Esophagus muscularis mucosa (tissue), 4 donors: ENCODE measurements around the gene SPDYE4. TPM values are rescaled to one million over a fixed set of nuclear protein-coding genes. Genes with fewer than 3 reads are reported as not detected.

Experiments used
- DNase-seq: peaks from one replicate; pipeline ENCODE4 v3.0.0-alpha.2; 2017; ENCODE audit errors: extremely low spot score
- H3K27ac ChIP-seq, 4 donors: fragments of 200-600 bp; sonication (generic); replicated peaks in 1 of 4; 1 replicate in 3 of 4; 2 replicates in 1 of 4; pipeline ENCODE4 v1.5.1; 2016 to 2019; ENCODE audit warnings: mild to moderate bottlenecking in 1 of 4
- H3K27me3 ChIP-seq, 4 donors: fragments of 200-600 bp; sonication (generic); one replicate each; pipeline versions ENCODE4 v1.5.1 to v1.6.0; 2016 to 2019
- H3K36me3 ChIP-seq, 4 donors: fragments of 200-600 bp; sonication (generic); one replicate each; pipeline ENCODE4 v1.5.1; 2016 to 2019
- H3K4me1 ChIP-seq, 4 donors: fragments of 200-600 bp; sonication (generic); one replicate each; pipeline ENCODE4 v1.5.1; 2016 to 2019
- H3K4me3 ChIP-seq, 4 donors: fragments of 200-600 bp; sonication (generic); 1 replicate in 2 of 4; 2 replicates in 2 of 4; pipeline ENCODE4 v1.5.1; 2016 to 2019; ENCODE audit warnings: mild to moderate bottlenecking in 4 of 4, moderate library complexity in 1 of 4
- H3K9me3 ChIP-seq, 4 donors: fragments of 200-600 bp; sonication (generic); 1 replicate in 3 of 4; 2 replicates in 1 of 4; pipeline ENCODE4 v1.5.1; 2016 to 2019
- CTCF ChIP-seq, 3 experiments: fragments of 200-600 bp in 2 of 3; fragments of 450-650 bp in 1 of 3; sonication (generic) in 2 of 3; IDR thresholded peaks; one replicate each; pipeline ENCODE4 v1.5.1; 2017 to 2019; ENCODE audit warnings: antibody characterized with exemption in 3 of 3, mild to moderate bottlenecking in 2 of 3, moderate library complexity in 1 of 3
- EP300 ChIP-seq: sonication (generic); formaldehyde crosslinking; IDR thresholded peaks from one replicate; pipeline ENCODE4 v1.6.1; 2017; ENCODE audit warnings: antibody characterized with exemption
- POLR2A ChIP-seq: fragments of 450-650 bp; IDR thresholded peaks from one replicate; pipeline ENCODE4 v1.6.1; 2017; ENCODE audit warnings: antibody characterized with exemption, moderate library complexity, mild to moderate bottlenecking, low read depth
- POLR2AphosphoS5 ChIP-seq, 2 donors: sonication (generic); formaldehyde crosslinking; IDR thresholded peaks; one replicate each; pipeline ENCODE4 v1.6.1; 2017; ENCODE audit warnings: antibody characterized with exemption in 2 of 2
- WGBS: methylation state at CpG from one replicate; pipeline ENCODE4 v1.1.5; 2018; 5-methylcytosine and 5-hydroxymethylcytosine counted together
- intact Hi-C: fragments of 100-400 bp; cut with DNase I; formaldehyde crosslinking; loops from one replicate; pipeline ENCODE4 v1.15.1; 2023
- total RNA-seq, 4 donors: library from RNA; depleted of rRNA; stranded (reverse); fragments of >200 nt; gene quantifications; one replicate each; pipeline versions ENCODE4 v1.1.0 to v1.2.1, GENCODE V29; 2016

SPDYE4 gene
- total RNA-seq, 4 donors from 2014 or later, result not detected

GRCh38 chr17:8712698-8713097 is 45.6 kb downstream of the SPDYE4 start:
- DNase-seq, result no peak
- H3K9me3 ChIP-seq, result no peaks in the 10 kb centered on the region
- H3K27ac ChIP-seq, result no peak overlapping the region
- H3K36me3 ChIP-seq, result no peaks in the 10 kb centered on the region
- no peaks in the 10 kb centered on the region for H3K27me3 ChIP-seq
- no peak overlapping the region for H3K4me3 ChIP-seq
- intact Hi-C loops, result no loop called here
- TF ChIP-seq EP300, result no peak
- TF ChIP-seq POLR2AphosphoS5 (IDR thresholded peaks at IDR 0.05), result no peak
- no peak for TF ChIP-seq POLR2A
- no peak for TF ChIP-seq CTCF (IDR thresholded peaks at IDR 0.05)
- peaks cover 0 to 6% (median 5%) of the 10 kb centered on the region in 4 donors for H3K4me1 ChIP-seq

- Histone ChIP-seq H3K9me3 (no peaks in the 10 kb centered on the region), H3K27me3 (no peaks in the 10 kb centered on the region), H3K27ac (no peak overlapping the region), H3K4me1 (peaks cover 0 to 9% (median 5%) of the 10 kb centered on the region in 4 donors), H3K4me3 (no peak overlapping the region), H3K36me3 (no peaks in the 10 kb centered on the region)
- no peak for DNase-seq
- intact Hi-C loops, result no loop called here
- TF ChIP-seq POLR2A (no peak), CTCF (IDR thresholded peaks at IDR 0.05) (no peak), POLR2AphosphoS5 (IDR thresholded peaks at IDR 0.05) (no peak), EP300 (no peak)
- WGBS, result 87% methylated on average over 5 of the region's 5 CpGs
Observed at GRCh38 chr17:8711291-8711690, 47.1 kb downstream of the SPDYE4 start.

GRCh38 chr17:8710813-8711212 is 47.5 kb downstream of the SPDYE4 start:
- H3K27me3 ChIP-seq, result no peaks in the 10 kb centered on the region
- no peaks in the 10 kb centered on the region for H3K36me3 ChIP-seq
- H3K4me3 ChIP-seq, result no peak overlapping the region
- DNase-seq, result no peak
- no peak overlapping the region for H3K27ac ChIP-seq
- H3K4me1 ChIP-seq, result peaks cover 0 to 9% (median 5%) of the 10 kb centered on the region in 4 donors
- H3K9me3 ChIP-seq, result no peaks in the 10 kb centered on the region
- no peak for TF ChIP-seq CTCF (IDR thresholded peaks at IDR 0.05)
- TF ChIP-seq EP300, result no peak
- no peak for TF ChIP-seq POLR2A
- no peak for TF ChIP-seq POLR2AphosphoS5 (IDR thresholded peaks at IDR 0.05)
- WGBS, result 66% methylated on average over 5 of the region's 5 CpGs
- intact Hi-C loops, result no loop called here

GRCh38 chr17:8709006-8709405 is 49.3 kb downstream of the SPDYE4 start:
- intact Hi-C loops, result no loop called here
- DNase-seq, result no peak
- Histone ChIP-seq H3K4me3 (no peak overlapping the region), H3K27me3 (no peaks in the 10 kb centered on the region), H3K27ac (no peak overlapping the region), H3K9me3 (no peaks in the 10 kb centered on the region), H3K4me1 (peaks cover 0 to 9% (median 5%) of the 10 kb centered on the region in 4 donors), H3K36me3 (no peaks in the 10 kb centered on the region)
- WGBS, result 47% methylated on average over 1 of the region's 1 CpG
- no peak for TF ChIP-seq CTCF (IDR thresholded peaks at IDR 0.05)
- TF ChIP-seq POLR2A, result no peak
- no peak for TF ChIP-seq POLR2AphosphoS5 (IDR thresholded peaks at IDR 0.05)
- TF ChIP-seq EP300, result no peak

- Histone ChIP-seq H3K36me3 (no peaks in the 10 kb centered on the region), H3K9me3 (peaks cover 0 to 4% (median 0%) of the 10 kb centered on the region in 4 donors), H3K27me3 (no peaks in the 10 kb centered on the region), H3K4me3 (no peak overlapping the region), H3K27ac (peak overlapping the region in 1 of 4 donors; percentile 23), H3K4me1 (peaks cover 0 to 9% (median 5%) of the 10 kb centered on the region in 4 donors)
- intact Hi-C loops, result no loop called here
- DNase-seq, result no peak
- TF ChIP-seq POLR2AphosphoS5 (IDR thresholded peaks at IDR 0.05), result no peak
- TF ChIP-seq CTCF (IDR thresholded peaks at IDR 0.05), result no peak
- TF ChIP-seq EP300, result no peak
- TF ChIP-seq POLR2A, result no peak
- 26% methylated on average over 5 of the region's 5 CpGs for WGBS
Observed at GRCh38 chr17:8708025-8708461, 50.3 kb downstream of the SPDYE4 start.
